Airway epithelial cell (primary cell): Measurements from ENCODE around the gene GPR61. TPM values are rescaled to one million over a fixed set of nuclear protein-coding genes. Genes with fewer than 3 reads are reported as not detected.

Experiments used
- total RNA-seq: library from RNA; depleted of rRNA; stranded (reverse); fragments of >200 nt; gene quantifications from 2 replicates; pipeline ENCODE4 v1.2.3, GENCODE V29; 2015

GPR61 gene, protein sequence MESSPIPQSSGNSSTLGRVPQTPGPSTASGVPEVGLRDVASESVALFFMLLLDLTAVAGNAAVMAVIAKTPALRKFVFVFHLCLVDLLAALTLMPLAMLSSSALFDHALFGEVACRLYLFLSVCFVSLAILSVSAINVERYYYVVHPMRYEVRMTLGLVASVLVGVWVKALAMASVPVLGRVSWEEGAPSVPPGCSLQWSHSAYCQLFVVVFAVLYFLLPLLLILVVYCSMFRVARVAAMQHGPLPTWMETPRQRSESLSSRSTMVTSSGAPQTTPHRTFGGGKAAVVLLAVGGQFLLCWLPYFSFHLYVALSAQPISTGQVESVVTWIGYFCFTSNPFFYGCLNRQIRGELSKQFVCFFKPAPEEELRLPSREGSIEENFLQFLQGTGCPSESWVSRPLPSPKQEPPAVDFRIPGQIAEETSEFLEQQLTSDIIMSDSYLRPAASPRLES
- total RNA-seq = not detected in 2 replicates

GRCh38 chr1:109539676-109540075, at the start of gene GPR61:
TSS of gene GPR61 (plus strand) at chr1:109539872. CDS start at chr1:109543023, 3,151 bp downstream.

DNA sequence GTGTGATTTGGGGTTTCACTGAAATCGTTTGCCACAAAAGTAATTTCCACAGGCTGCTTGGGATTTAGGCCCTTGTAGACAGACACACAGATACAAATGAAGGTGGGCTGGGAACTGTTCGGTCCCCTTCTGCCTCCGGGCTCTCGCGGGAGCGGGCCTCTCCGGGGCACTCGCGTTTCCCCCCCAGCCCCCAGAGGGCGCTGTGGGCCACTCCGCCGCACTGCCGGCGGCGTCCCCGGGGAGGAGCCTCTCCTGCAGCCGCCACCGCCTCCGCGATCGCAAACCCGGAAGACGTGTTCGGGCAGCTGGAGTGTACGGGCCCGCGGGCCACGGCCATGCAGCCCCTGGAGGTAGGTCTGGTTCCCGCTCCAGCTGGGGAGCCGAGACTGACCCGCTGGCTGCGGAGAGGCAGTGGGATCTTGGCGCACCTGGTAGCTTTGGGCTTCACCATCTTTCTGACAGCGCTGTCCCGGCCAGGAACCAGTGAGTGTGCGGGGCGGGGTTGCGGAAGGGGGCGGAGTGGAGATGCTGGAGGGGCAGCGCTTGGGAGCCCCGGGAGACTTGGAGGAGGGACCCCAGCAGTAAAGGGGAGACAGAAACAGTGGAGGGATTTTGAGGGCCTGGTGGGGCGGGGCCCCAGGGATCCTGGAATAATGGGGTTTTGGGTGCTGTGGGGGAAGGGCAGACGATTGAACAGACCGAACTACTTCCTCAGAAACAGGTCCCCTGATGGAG, 45.7 kb upstream of the GPR61 start, which contains the start of gene CYB561D1:
Gene CYB561D1 (plus strand): TSS at position 290 of the 735 bp plus-strand sequence. CDS start 46 bp downstream, at position 336.

GRCh38 chr1:109509176-109510134, 30.2 kb upstream of the GPR61 start, which contains the start of gene AMIGO1:
TSS of gene AMIGO1 (minus strand) at chr1:109509727. CDS start at chr1:109508912, 815 bp downstream.

DNA sequence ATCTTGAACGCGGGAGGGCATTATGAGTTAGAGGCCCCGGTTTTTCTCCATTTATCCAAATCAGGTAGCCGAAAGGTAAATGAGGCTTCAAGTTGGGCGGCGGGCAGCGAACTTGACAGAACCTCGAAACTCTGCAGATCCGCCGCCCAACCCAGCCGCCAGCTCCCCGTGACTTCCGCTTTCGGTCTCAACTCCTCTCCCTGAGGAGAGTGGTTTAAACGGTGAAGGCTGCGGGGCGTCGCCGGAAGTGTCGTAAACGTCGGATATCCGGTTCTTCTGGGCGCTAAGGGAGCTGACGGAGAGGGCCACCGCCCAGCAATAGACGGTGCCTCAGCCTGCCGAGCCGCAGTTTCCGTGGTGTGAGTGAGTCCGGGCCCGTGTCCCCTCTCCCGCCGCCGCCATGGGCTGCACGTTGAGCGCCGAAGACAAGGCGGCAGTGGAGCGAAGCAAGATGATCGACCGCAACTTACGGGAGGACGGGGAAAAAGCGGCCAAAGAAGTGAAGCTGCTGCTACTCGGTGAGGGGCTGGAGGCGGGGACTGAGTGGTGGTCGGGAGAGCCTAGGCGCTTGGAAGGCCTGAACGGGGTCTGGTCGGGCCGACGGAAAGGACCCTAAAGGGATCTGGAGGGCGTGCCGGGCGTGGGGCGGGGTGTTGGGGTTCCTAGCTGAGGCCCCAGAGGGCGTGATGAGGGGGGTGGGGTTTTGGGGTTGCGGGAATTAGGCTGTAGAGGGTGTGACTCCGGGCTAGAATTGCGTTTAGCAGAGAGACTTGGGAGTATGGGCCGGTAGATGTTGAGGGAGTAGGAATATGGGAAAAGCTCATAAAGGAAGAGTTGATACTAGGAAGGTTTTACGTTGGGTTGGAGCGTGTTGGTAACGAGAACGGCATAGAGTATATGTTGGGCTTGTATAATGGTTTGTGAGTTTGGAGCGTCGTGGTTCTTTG, 8.9 kb downstream of the GPR61 start, which contains the start of gene GNAI3:
Gene GNAI3 (plus strand): TSS at position 295 of the 947 bp plus-strand sequence. CDS start 106 bp downstream, at position 401.

Other genes with a start within 250 kb of the GPR61 start
- 2.7 TPM in 1 of 2 replicates, not detected in the other for gene MYBPHL, start 232.9 kb upstream of the GPR61 start, total RNA-seq
- gene SORT1, start 142.0 kb upstream of the GPR61 start, total RNA-seq = 17.7 and 22.0 TPM in 2 replicates
- gene PSMA5, start 113.4 kb upstream of the GPR61 start, total RNA-seq = 42.0 and 70.3 TPM in 2 replicates
- gene SYPL2, start 73.3 kb upstream of the GPR61 start, total RNA-seq = not detected in 2 replicates
- 3.2 and 4.6 TPM in 2 replicates for gene ATXN7L2, start 56.0 kb upstream of the GPR61 start, total RNA-seq
- gene CYB561D1, start 45.8 kb upstream of the GPR61 start, total RNA-seq = 3.7 and 10.0 TPM in 2 replicates
- gene AMIGO1, start 30.1 kb upstream of the GPR61 start, total RNA-seq = 0.19 and 0.56 TPM in 2 replicates
- 8.7 and 11.4 TPM in 2 replicates for gene GNAI3, start 8.7 kb downstream of the GPR61 start, total RNA-seq
- 0.14 and 0.21 TPM in 2 replicates for gene GNAT2, start 79.7 kb downstream of the GPR61 start, total RNA-seq
- gene AMPD2, start 80.0 kb downstream of the GPR61 start, total RNA-seq = 40.7 and 46.2 TPM in 2 replicates
- 5.1 and 8.5 TPM in 2 replicates for gene GSTM4, start 116.2 kb downstream of the GPR61 start, total RNA-seq
- 4.6 and 5.8 TPM in 2 replicates for gene GSTM2, start 128.2 kb downstream of the GPR61 start, total RNA-seq
- gene GSTM1, start 147.9 kb downstream of the GPR61 start, total RNA-seq = 10.8 and 18.5 TPM in 2 replicates
- not detected in 2 replicates for gene GSTM5, start 172.4 kb downstream of the GPR61 start, total RNA-seq
- 30.6 and 61.5 TPM in 2 replicates for gene GSTM3, start 201.2 kb downstream of the GPR61 start, total RNA-seq
- gene EPS8L3, start 224.1 kb downstream of the GPR61 start, total RNA-seq = not detected in 2 replicates